C4-2B (cell line): Measurements from ENCODE around the gene TMEM121.

Experiments
- CTCF ChIP-seq: fragments of 450-650 bp; conservative IDR thresholded peaks from 2 replicates; pipeline ENCODE4 v1.5.1; 2017; ENCODE audit warnings: mild to moderate bottlenecking
- ZFX ChIP-seq: fragments of 450-650 bp; IDR thresholded peaks from 2 replicates; pipeline ENCODE4 v1.6.1; 2017

- TF ChIP-seq CTCF (no peak), ZFX (no peak)
Measured at GRCh38 chr14:105482486-105483110, 43.8 kb upstream of the TMEM121 start.
